MM.1S (cell line): ENCODE measurements around the gene ZNRF3.

Experiments
- DNase-seq: peaks from one replicate; pipeline ENCODE4 v3.0.0-alpha.2; 2015
- H2AFZ ChIP-seq: fragments of 300-600 bp; sonication (generic); 2 replicates; pipeline ENCODE4 v1.6.0; 2016; ENCODE audit warnings: antibody characterized with exemption, low read length
- H3F3A ChIP-seq: fragments of 300-600 bp; sonication (generic); 2 replicates; pipeline ENCODE4 v1.6.1; 2016; ENCODE audit warnings: mild to moderate bottlenecking, antibody characterized with exemption, low read length, moderate library complexity, mixed read lengths; ENCODE audit not compliant: insufficient read depth
- H3K27ac ChIP-seq: fragments of 300-600 bp; sonication (generic); 2 replicates; pipeline ENCODE4 v1.5.1; 2016; ENCODE audit warnings: mild to moderate bottlenecking, low read length
- H3K27me3 ChIP-seq: fragments of 300-600 bp; sonication (generic); replicated peaks from 2 replicates; pipeline ENCODE4 v1.6.0; 2016; ENCODE audit warnings: low read length; ENCODE audit not compliant: insufficient read depth
- H3K36me3 ChIP-seq: fragments of 300-600 bp; sonication (generic); replicated peaks from 2 replicates; pipeline ENCODE4 v1.6.1; 2016; ENCODE audit warnings: mild to moderate bottlenecking, low read length, mixed read lengths; ENCODE audit not compliant: insufficient read depth
- H3K4me1 ChIP-seq: fragments of 300-600 bp; sonication (generic); 2 replicates; pipeline ENCODE4 v1.6.1; 2016; ENCODE audit warnings: low read length, mixed read lengths
- H3K4me2 ChIP-seq: fragments of 300-600 bp; sonication (generic); 2 replicates; pipeline ENCODE4 v1.6.0; 2016; ENCODE audit warnings: low read depth, low read length
- H3K4me3 ChIP-seq: fragments of 300-600 bp; sonication (generic); 2 replicates; pipeline ENCODE4 v1.5.1; 2016; ENCODE audit warnings: low read length, mixed read lengths
- H3K79me2 ChIP-seq: fragments of 300-600 bp; sonication (generic); 2 replicates; pipeline ENCODE4 v1.6.1; 2016; ENCODE audit warnings: mixed run types, low read length, mixed read lengths
- H3K9ac ChIP-seq: fragments of 300-600 bp; sonication (generic); 2 replicates; pipeline ENCODE4 v1.6.1; 2016; ENCODE audit warnings: low read length, mixed read lengths
- H3K9me2 ChIP-seq: fragments of 300-600 bp; sonication (generic); replicated peaks from 2 replicates; pipeline ENCODE4 v1.6.1; 2016; ENCODE audit warnings: mild to moderate bottlenecking, low read length, mixed read lengths; ENCODE audit not compliant: insufficient read depth
- H3K9me3 ChIP-seq: fragments of 300-600 bp; sonication (generic); replicated peaks from 2 replicates; pipeline ENCODE4 v1.6.1; 2016; ENCODE audit warnings: mild to moderate bottlenecking, low read length, mixed read lengths; ENCODE audit not compliant: insufficient read depth
- H4K20me1 ChIP-seq: fragments of 300-600 bp; sonication (generic); 2 replicates; pipeline ENCODE4 v1.6.1; 2016; ENCODE audit warnings: mild to moderate bottlenecking, low read length, moderate library complexity, mixed read lengths; ENCODE audit not compliant: insufficient read depth
- CTCF ChIP-seq: fragments of 300-600 bp; sonication (generic); IDR thresholded peaks from 2 replicates; pipeline ENCODE4 v1.5.1; 2016; ENCODE audit warnings: antibody characterized with exemption, low read length, mixed read lengths
- EZH2 ChIP-seq: fragments of 300-600 bp; sonication (generic); optimal IDR thresholded peaks from 2 replicates; pipeline ENCODE3; 2017; ENCODE audit warnings: low read depth, mild to moderate bottlenecking, antibody characterized with exemption, low read length, mixed read lengths
- EZH2phosphoT487 ChIP-seq: fragments of 300-600 bp; sonication (generic); IDR thresholded peaks from 2 replicates; pipeline ENCODE4 v1.6.1; 2018; ENCODE audit warnings: antibody characterized with exemption, low read length

The ZNRF3 gene

DNA sequence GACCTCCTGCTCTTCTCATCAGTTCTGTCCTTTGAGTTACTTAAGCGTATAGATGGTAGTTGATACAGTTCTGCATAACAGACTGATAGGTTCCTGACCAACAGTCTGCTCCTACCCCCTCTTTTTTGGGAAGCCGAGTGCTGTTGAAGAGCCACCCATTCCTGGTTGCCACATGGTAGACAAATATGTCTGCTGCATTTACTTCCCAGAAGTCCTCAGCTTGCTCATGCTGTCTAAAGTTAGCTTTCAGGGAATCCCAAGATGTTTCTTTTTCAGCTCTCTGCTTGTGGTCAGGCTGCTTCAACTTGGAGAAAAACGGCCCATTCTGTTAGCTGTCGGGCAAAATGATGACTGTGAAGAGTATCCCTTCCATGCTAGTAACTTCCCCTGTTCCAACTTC, 129.6 kb downstream of the ZNRF3 start:
- no peaks in the 10 kb centered on the region for H3F3A ChIP-seq
- H3K27me3 ChIP-seq = no peaks in the 10 kb centered on the region
- no peaks in the 10 kb centered on the region for H3K79me2 ChIP-seq
- TF ChIP-seq CTCF (no peak), EZH2phosphoT487 (no peak), EZH2 (no peak)
- H3K4me1 ChIP-seq = no peaks in the 10 kb centered on the region
- H4K20me1 ChIP-seq = no peaks in the 10 kb centered on the region
- no peak overlapping the region for H3K9ac ChIP-seq
- no peaks in the 10 kb centered on the region for H3K9me2 ChIP-seq
- no peaks in the 10 kb centered on the region for H3K9me3 ChIP-seq
- H3K36me3 ChIP-seq = no peaks in the 10 kb centered on the region
- no peak overlapping the region for H3K4me3 ChIP-seq
- no peak overlapping the region for H2AFZ ChIP-seq
- no peak overlapping the region for H3K27ac ChIP-seq
- DNase-seq = no peak
- H3K4me2 ChIP-seq = no peak overlapping the region

DNA sequence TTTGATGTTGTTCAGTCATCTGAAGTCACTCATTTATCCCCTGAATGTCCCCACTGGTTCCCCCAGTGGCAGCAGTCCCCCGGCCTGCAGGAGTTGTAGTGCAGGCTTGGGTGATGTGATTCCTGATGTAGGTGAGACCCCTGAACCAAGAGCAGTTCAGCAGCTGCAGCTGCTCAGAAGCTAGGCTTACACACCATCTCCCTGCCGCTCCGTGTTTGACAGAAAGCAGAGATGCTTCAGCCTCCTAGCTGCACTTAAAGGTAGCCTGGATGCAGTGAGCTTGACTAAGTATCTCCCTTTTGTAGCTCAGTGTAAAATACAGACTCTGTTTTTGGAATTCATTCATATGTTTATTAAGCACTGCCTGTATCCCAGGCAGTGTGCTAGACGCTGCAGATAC, 130.9 kb downstream of the ZNRF3 start:
- no peak for TF ChIP-seq EZH2phosphoT487
- TF ChIP-seq CTCF = no peak
- TF ChIP-seq EZH2 = no peak
- Histone ChIP-seq H4K20me1 (no peaks in the 10 kb centered on the region), H3K79me2 (no peaks in the 10 kb centered on the region), H3K4me1 (no peaks in the 10 kb centered on the region), H3K4me2 (no peak overlapping the region), H3K9ac (no peak overlapping the region), H3K36me3 (no peaks in the 10 kb centered on the region), H3K4me3 (no peak overlapping the region), H3F3A (no peaks in the 10 kb centered on the region), H3K27ac (no peak overlapping the region), H2AFZ (no peak overlapping the region), H3K27me3 (no peaks in the 10 kb centered on the region), H3K9me2 (no peaks in the 10 kb centered on the region), H3K9me3 (no peaks in the 10 kb centered on the region)
- no peak for DNase-seq

GRCh38 chr22:29014773-29015172, 131.4 kb downstream of the ZNRF3 start:
- Histone ChIP-seq H3F3A (no peaks in the 10 kb centered on the region), H2AFZ (no peak overlapping the region), H3K27ac (no peak overlapping the region), H3K9me3 (no peaks in the 10 kb centered on the region), H3K9ac (no peak overlapping the region), H3K9me2 (no peaks in the 10 kb centered on the region), H3K79me2 (no peaks in the 10 kb centered on the region), H3K4me3 (no peak overlapping the region), H4K20me1 (no peaks in the 10 kb centered on the region), H3K4me1 (no peaks in the 10 kb centered on the region), H3K36me3 (no peaks in the 10 kb centered on the region), H3K4me2 (no peak overlapping the region), H3K27me3 (no peaks in the 10 kb centered on the region)
- no peak for DNase-seq
- TF ChIP-seq CTCF (no peak), EZH2 (no peak), EZH2phosphoT487 (no peak)
